Astrocyte (in vitro differentiated cells and primary cell): ENCODE results near the gene PXDN. TPM values are rescaled to one million over a fixed set of nuclear protein-coding genes. Genes with fewer than 3 reads are reported as not detected.
A peak's percentile ranks its signal among the peaks of the same experiment; 100 is the strongest.

Experiments used
- DNase-seq: peaks from one replicate; pipeline ENCODE4 v3.0.0-alpha.2; 2010; ENCODE audit warnings: low read depth
- FAIRE-seq: peaks from 2 replicates; lab custom pipeline; 2011; peaks lifted over from hg19 to GRCh38; lab: Jason Lieb, UNC
- H2AFZ ChIP-seq: 2 replicates; pipeline ENCODE4 v1.6.0; 2012; ENCODE audit warnings: low read depth, low read length, inconsistent platforms
- H3K27ac ChIP-seq: 2 replicates; pipeline ENCODE4 v1.5.1; 2011; ENCODE audit warnings: low read depth, low read length, inconsistent platforms
- H3K27me3 ChIP-seq: 2 replicates; pipeline ENCODE4 v1.6.0; 2011; ENCODE audit warnings: low read length, inconsistent platforms; ENCODE audit not compliant: insufficient read depth
- H3K36me3 ChIP-seq: 2 replicates; pipeline ENCODE4 v1.5.1; 2011; ENCODE audit warnings: low read length, inconsistent platforms; ENCODE audit not compliant: insufficient read depth
- H3K4me1 ChIP-seq: 2 replicates; pipeline ENCODE4 v1.5.1; 2011; ENCODE audit warnings: low read length, inconsistent platforms; ENCODE audit not compliant: insufficient read depth
- H3K4me2 ChIP-seq: 2 replicates; pipeline ENCODE4 v1.6.0; 2012; ENCODE audit warnings: low read length, inconsistent platforms
- H3K4me3 ChIP-seq: 2 replicates; pipeline ENCODE4 v1.5.1; 2011; ENCODE audit warnings: low read depth, mild to moderate bottlenecking, low read length, inconsistent platforms; ENCODE audit not compliant: insufficient read depth
- H3K79me2 ChIP-seq: 2 replicates; pipeline ENCODE4 v1.6.0; 2012; ENCODE audit warnings: mild to moderate bottlenecking, low read length, inconsistent platforms; ENCODE audit not compliant: insufficient read depth
- H3K9ac ChIP-seq: 2 replicates; pipeline ENCODE4 v1.6.0; 2012; ENCODE audit warnings: mild to moderate bottlenecking, low read length, inconsistent platforms
- H3K9me3 ChIP-seq: 2 replicates; pipeline ENCODE4 v1.5.1; 2012; ENCODE audit warnings: low read depth, mild to moderate bottlenecking, low read length, inconsistent platforms; ENCODE audit not compliant: insufficient read depth
- H4K20me1 ChIP-seq: 2 replicates; pipeline ENCODE4 v1.6.0; 2012; ENCODE audit warnings: low read length, inconsistent platforms; ENCODE audit not compliant: insufficient read depth
- H3K27ac Mint-ChIP-seq: one replicate; pipeline ENCODE4 v1.8.0; 2021; ENCODE audit warnings: mild to moderate bottlenecking, mixed read lengths; ENCODE audit not compliant: unreplicated experiment
- H3K27me3 Mint-ChIP-seq: one replicate; pipeline ENCODE4 v1.8.0; 2021; ENCODE audit warnings: low read depth, mixed read lengths; ENCODE audit not compliant: unreplicated experiment
- H3K36me3 Mint-ChIP-seq: one replicate; pipeline ENCODE4 v1.8.0; 2021; ENCODE audit warnings: low read depth, mixed read lengths; ENCODE audit not compliant: unreplicated experiment
- H3K4me1 Mint-ChIP-seq: one replicate; pipeline ENCODE4 v1.8.0; 2021; ENCODE audit warnings: low read depth, mixed read lengths; ENCODE audit not compliant: unreplicated experiment
- H3K4me3 Mint-ChIP-seq: one replicate; pipeline ENCODE4 v1.8.0; 2021; ENCODE audit warnings: mild to moderate bottlenecking, moderate library complexity, mixed read lengths; ENCODE audit not compliant: unreplicated experiment
- H3K9me3 Mint-ChIP-seq: one replicate; pipeline ENCODE4 v1.8.0; 2021; ENCODE audit warnings: mild to moderate bottlenecking, mixed read lengths; ENCODE audit not compliant: unreplicated experiment
- EZH2 ChIP-seq: IDR thresholded peaks from 2 replicates; pipeline ENCODE4 v1.6.1; 2012; ENCODE audit warnings: mild to moderate bottlenecking, low read length, inconsistent platforms; ENCODE audit not compliant: insufficient read depth
- total RNA-seq: library from RNA; stranded (reverse); gene quantifications from 2 replicates; pipeline ENCODE4 v1.2.1, GENCODE V29; 2021
- TF ChIP-seq, protein P1 (sequence below): IDR thresholded peaks from 2 replicates; pipeline ENCODE4 v1.5.1; 2011; ENCODE audit warnings: low read depth, mild to moderate bottlenecking, inconsistent platforms, low read length, moderate library complexity; ENCODE audit not compliant: insufficient read depth

Gene PXDN
- total RNA-seq, 1 donor from 2014 or later = 417 TPM

DNA sequence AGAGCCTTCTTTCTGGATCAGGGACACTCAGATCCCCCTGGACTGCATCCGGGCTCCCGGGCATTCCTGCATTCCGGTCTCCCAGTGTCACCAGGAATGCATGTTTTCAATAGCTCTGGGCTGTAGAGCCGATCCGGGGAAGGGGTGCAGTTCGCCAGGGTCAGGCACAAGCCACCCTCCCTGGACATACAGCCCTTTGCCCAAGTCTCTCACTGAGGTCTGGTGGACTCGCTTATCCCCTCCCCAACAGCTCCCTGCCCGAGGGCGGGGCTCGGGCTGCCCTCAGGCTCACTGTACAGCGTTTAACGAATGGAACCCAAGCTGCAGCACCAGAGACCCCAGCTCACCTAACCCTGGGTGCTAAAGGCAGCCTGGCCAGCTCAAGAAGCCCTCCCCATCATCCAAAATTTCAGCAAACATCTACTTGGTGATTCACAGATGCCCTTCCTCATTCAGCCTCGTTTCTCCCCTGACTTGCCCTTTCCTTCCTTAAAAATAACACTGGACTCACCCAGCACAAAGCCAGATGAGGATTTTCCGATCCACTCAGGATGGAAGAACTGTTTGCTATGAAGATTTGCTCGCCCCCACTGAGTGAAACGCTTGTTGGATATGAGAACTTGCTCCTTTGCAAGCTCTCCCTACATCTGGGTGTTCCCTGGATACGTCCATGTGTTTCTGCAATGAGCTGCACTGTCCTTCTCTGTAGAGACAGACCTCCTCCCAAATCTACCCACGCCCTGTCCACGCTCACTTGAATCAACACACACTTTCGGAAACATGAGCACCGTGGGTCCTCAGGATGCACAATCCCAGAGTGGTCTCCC is 58.1 kb downstream of the PXDN start:
- peaks cover 22% of the 10 kb centered on the region for H3K36me3 Mint-ChIP-seq
- TF ChIP-seq EZH2 = no peak
- H3K4me1 Mint-ChIP-seq = peaks cover 14% of the 10 kb centered on the region
- FAIRE-seq (peak; percentile 5), DNase-seq (peak; percentile 68)
- peak overlapping the region; percentile 80 for H3K27ac Mint-ChIP-seq
- Histone ChIP-seq H3K9ac (peak overlapping the region; percentile 81), H3K79me2 (peaks cover 25% of the 10 kb centered on the region), H3K27me3 (no peaks in the 10 kb centered on the region), H3K9me3 (no peaks in the 10 kb centered on the region), H3K27ac (peak overlapping the region; percentile 96), H4K20me1 (peaks cover 6% of the 10 kb centered on the region), H2AFZ (no peak overlapping the region), H3K4me3 (peak overlapping the region; percentile 17), H3K36me3 (peaks cover 44% of the 10 kb centered on the region), H3K4me1 (peaks cover 35% of the 10 kb centered on the region), H3K4me2 (peak overlapping the region; percentile 66)
- no peaks in the 10 kb centered on the region for H3K9me3 Mint-ChIP-seq
- no peaks in the 10 kb centered on the region for H3K27me3 Mint-ChIP-seq
- no peak overlapping the region for H3K4me3 Mint-ChIP-seq

DNA sequence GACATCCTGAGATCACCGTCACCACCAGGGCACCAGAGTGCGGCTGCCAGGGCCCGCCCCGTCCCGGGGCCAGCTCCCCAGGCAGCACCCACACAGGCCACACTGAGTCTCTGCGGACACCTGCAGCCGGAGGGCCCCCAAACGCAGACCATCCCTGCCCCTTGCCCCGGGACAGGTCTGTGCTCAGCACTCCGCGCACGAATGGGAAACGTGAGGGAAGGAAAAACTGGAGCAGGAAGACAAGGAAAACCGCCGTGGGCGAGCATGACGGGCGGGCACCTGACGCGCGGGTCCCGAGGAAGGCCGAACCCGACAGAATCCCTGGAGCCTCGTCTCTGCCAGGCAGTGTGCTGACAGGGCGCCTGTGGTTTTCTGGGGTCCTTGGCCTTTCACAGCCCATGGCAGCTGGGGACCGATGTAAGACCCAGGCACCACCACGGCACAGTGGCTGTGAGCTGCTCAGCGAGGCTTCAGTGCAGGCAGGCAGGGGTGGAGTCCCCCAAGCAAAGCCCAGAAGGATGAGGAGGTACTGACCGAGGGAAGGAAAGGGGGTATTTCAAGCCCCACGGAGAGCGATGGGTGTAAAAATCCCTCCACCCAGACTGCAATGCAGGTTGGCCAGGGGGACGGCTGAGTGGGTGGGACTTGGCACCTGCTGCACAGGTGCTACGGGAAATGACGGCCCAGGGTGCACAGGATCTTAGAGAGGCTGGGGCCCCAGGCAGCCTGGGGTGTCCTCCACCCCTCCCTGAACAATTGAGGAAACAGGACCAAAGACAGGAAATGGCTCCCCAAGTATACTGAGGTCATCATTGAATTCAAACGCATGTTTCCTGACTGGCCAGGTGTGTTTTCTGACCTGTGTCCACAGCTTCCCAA is 59.0 kb downstream of the PXDN start:
- H3K4me1 Mint-ChIP-seq = peaks cover 14% of the 10 kb centered on the region
- H3K9me3 Mint-ChIP-seq = no peaks in the 10 kb centered on the region
- Histone ChIP-seq H3K27me3 (no peaks in the 10 kb centered on the region), H3K9ac (peak overlapping the region; percentile 81), H3K36me3 (peaks cover 43% of the 10 kb centered on the region), H3K4me3 (no peak overlapping the region), H3K27ac (peak overlapping the region; percentile 96), H3K79me2 (peaks cover 23% of the 10 kb centered on the region), H3K4me1 (peaks cover 35% of the 10 kb centered on the region), H3K4me2 (peak overlapping the region; percentile 66), H4K20me1 (peaks cover 6% of the 10 kb centered on the region), H2AFZ (no peak overlapping the region), H3K9me3 (no peaks in the 10 kb centered on the region)
- H3K36me3 Mint-ChIP-seq = peaks cover 23% of the 10 kb centered on the region
- H3K27ac Mint-ChIP-seq = peak overlapping the region; percentile 80
- H3K27me3 Mint-ChIP-seq = no peaks in the 10 kb centered on the region
- DNase-seq (no peak), FAIRE-seq (no peak)
- TF ChIP-seq, protein P1, sequence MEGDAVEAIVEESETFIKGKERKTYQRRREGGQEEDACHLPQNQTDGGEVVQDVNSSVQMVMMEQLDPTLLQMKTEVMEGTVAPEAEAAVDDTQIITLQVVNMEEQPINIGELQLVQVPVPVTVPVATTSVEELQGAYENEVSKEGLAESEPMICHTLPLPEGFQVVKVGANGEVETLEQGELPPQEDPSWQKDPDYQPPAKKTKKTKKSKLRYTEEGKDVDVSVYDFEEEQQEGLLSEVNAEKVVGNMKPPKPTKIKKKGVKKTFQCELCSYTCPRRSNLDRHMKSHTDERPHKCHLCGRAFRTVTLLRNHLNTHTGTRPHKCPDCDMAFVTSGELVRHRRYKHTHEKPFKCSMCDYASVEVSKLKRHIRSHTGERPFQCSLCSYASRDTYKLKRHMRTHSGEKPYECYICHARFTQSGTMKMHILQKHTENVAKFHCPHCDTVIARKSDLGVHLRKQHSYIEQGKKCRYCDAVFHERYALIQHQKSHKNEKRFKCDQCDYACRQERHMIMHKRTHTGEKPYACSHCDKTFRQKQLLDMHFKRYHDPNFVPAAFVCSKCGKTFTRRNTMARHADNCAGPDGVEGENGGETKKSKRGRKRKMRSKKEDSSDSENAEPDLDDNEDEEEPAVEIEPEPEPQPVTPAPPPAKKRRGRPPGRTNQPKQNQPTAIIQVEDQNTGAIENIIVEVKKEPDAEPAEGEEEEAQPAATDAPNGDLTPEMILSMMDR = no peak
- TF ChIP-seq EZH2 = no peak
- no peak overlapping the region for H3K4me3 Mint-ChIP-seq

DNA sequence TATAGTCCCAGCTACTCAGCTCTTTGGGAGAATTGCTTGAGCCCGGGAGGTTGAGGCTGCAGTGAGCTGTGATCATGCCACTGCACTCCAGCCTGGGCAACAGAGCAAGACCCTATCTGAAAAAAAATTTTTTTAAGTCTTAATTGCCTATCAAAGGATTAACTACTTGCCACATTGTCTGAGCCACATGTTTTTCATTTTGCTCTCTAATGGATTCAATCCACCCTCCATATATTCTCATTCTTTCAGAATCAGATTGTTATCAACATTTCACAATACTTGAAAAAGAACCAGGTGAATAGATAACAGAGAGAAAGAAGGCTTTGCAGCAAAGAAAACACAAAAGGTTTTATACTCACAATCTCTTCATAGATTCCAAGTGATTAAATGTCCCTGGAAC is 61.0 kb downstream of the PXDN start:
- Mint-ChIP-seq H3K36me3 (peaks cover 15% of the 10 kb centered on the region), H3K27ac (no peak overlapping the region), H3K4me1 (peaks cover 14% of the 10 kb centered on the region), H3K9me3 (no peaks in the 10 kb centered on the region), H3K27me3 (no peaks in the 10 kb centered on the region), H3K4me3 (no peak overlapping the region)
- peaks cover 44% of the 10 kb centered on the region for H3K36me3 ChIP-seq
- peaks cover 33% of the 10 kb centered on the region for H3K4me1 ChIP-seq
- FAIRE-seq (no peak), DNase-seq (no peak)
- peaks cover 16% of the 10 kb centered on the region for H3K79me2 ChIP-seq
- H3K9ac ChIP-seq = no peak overlapping the region
- H3K4me2 ChIP-seq = no peak overlapping the region
- H4K20me1 ChIP-seq = peaks cover 3% of the 10 kb centered on the region
- no peaks in the 10 kb centered on the region for H3K9me3 ChIP-seq
- H3K4me3 ChIP-seq = no peak overlapping the region
- H3K27ac ChIP-seq = no peak overlapping the region
- no peak overlapping the region for H2AFZ ChIP-seq
- no peaks in the 10 kb centered on the region for H3K27me3 ChIP-seq
- TF ChIP-seq, protein P1 = no peak
- TF ChIP-seq EZH2 = no peak
